ENCODE measurements around the gene RNASE2.

The RNASE2 gene

GRCh38 chr14:20999591-20999990 is 44.3 kb downstream of the RNASE2 start:
- H3K4me1 ChIP-seq (ENCODE audit: insufficient read depth, low read length): no peaks in the 10 kb centered on the region
- no peak overlapping the region for H3K4me3 ChIP-seq (ENCODE audit: low read depth in 1 of 2, low read length in 2 of 2)
- no peak overlapping the region for H3K27ac ChIP-seq (ENCODE audit: low read length)
- H3K4me2 ChIP-seq (ENCODE audit: insufficient read depth, low read length): no peak overlapping the region
- no peaks in the 10 kb centered on the region for H3K27me3 ChIP-seq (ENCODE audit: insufficient read depth, low read length, poor library complexity)
- H3K79me2 ChIP-seq (ENCODE audit: insufficient read depth, low read length): no peaks in the 10 kb centered on the region
- TF ChIP-seq EZH2 (IDR thresholded peaks at IDR 0.05; ENCODE audit: borderline replicate concordance, low read depth, low read length, severe bottlenecking) (no peak), CTCF (IDR thresholded peaks at IDR 0.05; ENCODE audit: borderline replicate concordance, extremely low read depth, low read length, poor library complexity, severe bottlenecking) (no peak)
- no peak for ATAC-seq (ENCODE audit: insufficient read depth, low read depth)
- peaks cover 4% of the 10 kb centered on the region; the same call in 1 of the 2 replicates for H4K20me1 ChIP-seq (ENCODE audit: insufficient read depth, low read length)
- H2AFZ ChIP-seq (ENCODE audit: low read depth, low read length): no peak overlapping the region
- no peaks in the 10 kb centered on the region for H3K9me3 ChIP-seq (ENCODE audit: insufficient read depth, low read length, severe bottlenecking)
- H3K9ac ChIP-seq (ENCODE audit: low read depth, low read length): no peak overlapping the region
- H3K36me3 ChIP-seq (ENCODE audit: insufficient read depth, low read length): peaks cover 29% of the 10 kb centered on the region
- DNase-seq: no peak

- H2AFZ ChIP-seq (ENCODE audit: low read depth, low read length): no peak overlapping the region
- no peak overlapping the region for H3K9ac ChIP-seq (ENCODE audit: low read depth, low read length)
- no peak for ATAC-seq (ENCODE audit: insufficient read depth, low read depth)
- peaks cover 2% of the 10 kb centered on the region; the same call in 1 of the 2 replicates for H4K20me1 ChIP-seq (ENCODE audit: insufficient read depth, low read length)
- no peaks in the 10 kb centered on the region for H3K4me1 ChIP-seq (ENCODE audit: insufficient read depth, low read length)
- no peaks in the 10 kb centered on the region for H3K79me2 ChIP-seq (ENCODE audit: insufficient read depth, low read length)
- TF ChIP-seq EZH2 (IDR thresholded peaks at IDR 0.05; ENCODE audit: borderline replicate concordance, low read depth, low read length, severe bottlenecking): no peak
- TF ChIP-seq CTCF (IDR thresholded peaks at IDR 0.05; ENCODE audit: borderline replicate concordance, extremely low read depth, low read length, poor library complexity, severe bottlenecking): no peak
- H3K27ac ChIP-seq (ENCODE audit: low read length): no peak overlapping the region
- DNase-seq: no peak
- no peak overlapping the region for H3K4me3 ChIP-seq (ENCODE audit: low read depth in 1 of 2, low read length in 2 of 2)
- peaks cover 12% of the 10 kb centered on the region for H3K36me3 ChIP-seq (ENCODE audit: insufficient read depth, low read length)
- no peaks in the 10 kb centered on the region for H3K9me3 ChIP-seq (ENCODE audit: insufficient read depth, low read length, severe bottlenecking)
- H3K27me3 ChIP-seq (ENCODE audit: insufficient read depth, low read length, poor library complexity): no peaks in the 10 kb centered on the region
- H3K4me2 ChIP-seq (ENCODE audit: insufficient read depth, low read length): no peak overlapping the region
Measured at GRCh38 chr14:21001218-21001617, 45.9 kb downstream of the RNASE2 start.

GRCh38 chr14:21003788-21004346 is 48.6 kb downstream of the RNASE2 start:
- Histone ChIP-seq H3K27me3 (ENCODE audit: insufficient read depth, low read length, poor library complexity) (no peaks in the 10 kb centered on the region), H3K4me2 (ENCODE audit: insufficient read depth, low read length) (no peak overlapping the region), H4K20me1 (ENCODE audit: insufficient read depth, low read length) (no peaks in the 10 kb centered on the region), H3K27ac (ENCODE audit: low read length) (no peak overlapping the region), H3K4me3 (ENCODE audit: low read depth in 1 of 2, low read length in 2 of 2) (no peak overlapping the region), H2AFZ (ENCODE audit: low read depth, low read length) (no peak overlapping the region), H3K9ac (ENCODE audit: low read depth, low read length) (no peak overlapping the region), H3K4me1 (ENCODE audit: insufficient read depth, low read length) (no peaks in the 10 kb centered on the region), H3K36me3 (ENCODE audit: insufficient read depth, low read length) (no peaks in the 10 kb centered on the region), H3K9me3 (ENCODE audit: insufficient read depth, low read length, severe bottlenecking) (no peaks in the 10 kb centered on the region), H3K79me2 (ENCODE audit: insufficient read depth, low read length) (no peaks in the 10 kb centered on the region)
- DNase-seq (no peak), ATAC-seq (ENCODE audit: insufficient read depth, low read depth) (no peak)
- no peak for TF ChIP-seq CTCF (IDR thresholded peaks at IDR 0.05; ENCODE audit: borderline replicate concordance, extremely low read depth, low read length, poor library complexity, severe bottlenecking)
- TF ChIP-seq EZH2 (IDR thresholded peaks at IDR 0.05; ENCODE audit: borderline replicate concordance, low read depth, low read length, severe bottlenecking): no peak
